Mesenteric fat pad (tissue), 1 donor: ENCODE data around the gene ODF4. TPM values are rescaled to one million over a fixed set of nuclear protein-coding genes. Genes with fewer than 3 reads are reported as not detected.

Source experiments
- DNase-seq: peaks from one replicate; pipeline ENCODE4 v3.0.0-alpha.2; 2020; ENCODE audit warnings: low spot score
- long read RNA-seq: library from polyadenylated mRNA; unstranded; transcript quantifications from one replicate; pipeline ENCODE4 v2.0.0, GENCODE V29; 2020
- total RNA-seq: library from RNA; stranded (reverse); fragmentation: NEBNext Ultra II Directional; extraction: Animal tissue kit (Norgen Biotek cat#: 25700); gene quantifications from one replicate; pipeline ENCODE4 v1.2.1, GENCODE V29; 2021
- donor health status: DM: yes; HTN: yes; CAD: no.

Gene ODF4, protein sequence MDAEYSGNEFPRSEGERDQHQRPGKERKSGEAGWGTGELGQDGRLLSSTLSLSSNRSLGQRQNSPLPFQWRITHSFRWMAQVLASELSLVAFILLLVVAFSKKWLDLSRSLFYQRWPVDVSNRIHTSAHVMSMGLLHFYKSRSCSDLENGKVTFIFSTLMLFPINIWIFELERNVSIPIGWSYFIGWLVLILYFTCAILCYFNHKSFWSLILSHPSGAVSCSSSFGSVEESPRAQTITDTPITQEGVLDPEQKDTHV
- total RNA-seq: not detected
- long read RNA-seq: 0 reads

DNA sequence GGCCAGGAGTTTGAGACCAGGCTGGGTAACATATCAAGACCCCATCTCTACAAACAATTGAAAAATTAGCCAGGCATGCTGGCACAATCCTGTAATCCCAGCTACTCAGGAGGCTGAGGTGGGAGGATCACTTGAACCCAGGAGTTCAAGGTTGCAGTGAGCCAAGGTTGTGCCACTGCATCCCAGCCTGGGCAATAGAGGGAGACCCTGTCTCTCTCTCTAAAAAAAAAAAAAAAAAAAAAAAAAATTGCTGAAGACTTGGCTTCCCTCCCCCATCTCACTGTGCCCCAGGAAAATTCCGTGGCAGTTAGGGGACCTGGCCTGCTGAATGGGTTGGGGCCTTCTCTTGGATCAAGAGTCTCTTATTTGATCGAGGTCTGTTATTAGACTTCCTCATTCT is at the start of gene ODF4:
ODF4 (plus strand) TSS at position 301 of the 400 bp plus-strand sequence. CDS start 212 bp downstream, outside the sequence.
- DNase-seq: no peak

DNA sequence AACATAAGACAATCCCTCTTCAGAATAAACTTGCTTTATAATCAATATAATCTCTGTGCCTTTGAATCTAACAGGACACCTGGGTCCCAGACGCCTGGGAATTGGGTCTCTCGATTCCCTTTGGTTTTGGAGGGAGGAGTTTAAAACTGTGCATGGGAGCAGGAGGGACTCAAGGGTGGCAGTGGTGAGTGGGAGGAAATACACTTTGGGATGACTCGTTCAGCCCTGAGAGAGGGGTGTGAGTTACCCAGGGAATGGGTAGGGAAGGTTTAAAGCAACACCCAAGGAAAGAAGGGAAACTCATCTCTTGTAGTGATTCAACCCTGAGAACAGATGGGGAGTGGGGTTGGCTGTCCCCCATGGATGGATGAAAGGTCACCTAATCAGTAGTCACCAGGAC is 49.6 kb upstream of the ODF4 start:
- DNase-seq: no peak

GRCh38 chr17:8292639-8293395 is 46.8 kb upstream of the ODF4 start:
- no peak for DNase-seq

GRCh38 chr17:8294361-8294760 is 45.3 kb upstream of the ODF4 start:
- DNase-seq: no peak

GRCh38 chr17:8294814-8295316 is 44.8 kb upstream of the ODF4 start:
- no peak for DNase-seq

- no peak for DNase-seq
These were observed 39.4 kb upstream of the ODF4 start for GRCh38 chr17:8300226-8300625.

GRCh38 chr17:8300627-8301242 is 38.9 kb upstream of the ODF4 start:
- DNase-seq: no peak

- DNase-seq: no peak
These were observed 29.0 kb upstream of the ODF4 start for GRCh38 chr17:8310601-8311123.

- DNase-seq: no peak
These were observed 28.4 kb upstream of the ODF4 start for GRCh38 chr17:8311131-8311790.

DNA sequence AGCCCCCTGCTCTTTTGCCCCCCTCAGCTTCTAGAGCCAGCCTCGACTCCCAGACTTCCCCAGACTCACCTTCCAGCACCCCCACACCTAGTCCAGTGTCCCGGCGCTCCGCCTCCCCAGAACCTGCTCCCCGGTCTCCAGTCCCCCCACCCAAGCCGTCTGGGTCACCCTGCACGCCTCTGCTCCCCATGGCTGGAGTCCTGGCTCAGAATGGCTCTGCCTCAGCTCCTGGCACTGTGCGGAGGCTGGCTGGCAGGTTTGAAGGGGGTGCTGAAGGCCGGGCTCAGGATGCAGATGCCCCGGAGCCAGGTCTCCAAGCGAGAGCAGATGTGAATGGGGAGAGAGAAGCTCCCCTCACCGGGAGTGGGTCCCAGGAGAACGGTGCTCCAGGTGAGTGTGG is 27.4 kb upstream of the ODF4 start:
- no peak for DNase-seq

- DNase-seq: no peak
These were observed 26.7 kb upstream of the ODF4 start for GRCh38 chr17:8312726-8313600.

DNA sequence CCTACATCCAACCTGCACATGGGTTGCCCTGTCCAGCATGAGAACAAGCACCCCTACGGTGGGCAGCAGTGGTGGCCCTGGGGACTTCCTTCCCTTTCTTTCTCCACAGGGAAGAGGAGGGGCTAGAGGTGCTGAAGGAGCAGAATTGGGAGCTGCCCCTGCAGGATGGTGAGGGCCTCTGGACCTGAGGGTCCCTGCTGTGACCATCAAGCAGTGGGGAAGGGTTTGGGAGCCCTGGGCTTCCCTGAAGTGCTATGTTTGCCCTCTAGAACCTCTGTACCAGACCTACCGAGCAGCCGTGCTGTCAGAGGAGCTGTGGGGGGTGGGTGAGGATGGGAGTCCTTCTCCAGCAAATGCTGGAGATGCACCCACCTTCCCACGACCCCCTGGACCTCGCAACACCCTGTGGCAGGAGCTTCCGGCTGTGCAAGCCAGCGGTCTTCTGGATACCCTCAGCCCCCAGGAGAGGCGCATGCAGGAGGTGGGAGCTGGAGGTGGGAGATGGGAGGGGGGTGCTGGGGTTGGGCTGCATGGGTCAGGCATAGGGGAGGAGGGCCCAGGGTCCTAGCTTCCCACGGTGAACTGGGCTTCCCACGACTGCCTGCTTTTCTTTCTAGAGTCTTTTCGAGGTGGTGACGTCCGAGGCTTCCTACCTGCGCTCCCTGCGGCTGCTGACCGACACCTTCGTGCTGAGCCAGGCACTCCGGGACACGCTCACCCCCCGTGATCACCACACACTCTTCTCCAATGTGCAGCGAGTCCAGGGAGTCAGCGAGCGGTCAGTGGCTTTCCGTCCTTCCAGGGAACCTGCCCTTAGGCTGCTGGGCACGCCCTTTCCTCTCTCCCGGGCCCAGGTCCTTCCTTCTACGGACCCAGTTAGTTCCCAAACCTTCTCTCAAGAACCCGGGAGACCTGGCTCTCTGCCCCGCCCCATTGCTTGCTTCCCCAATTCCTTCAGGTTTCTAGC is 24.6 kb upstream of the ODF4 start:
- no peak for DNase-seq

DNA sequence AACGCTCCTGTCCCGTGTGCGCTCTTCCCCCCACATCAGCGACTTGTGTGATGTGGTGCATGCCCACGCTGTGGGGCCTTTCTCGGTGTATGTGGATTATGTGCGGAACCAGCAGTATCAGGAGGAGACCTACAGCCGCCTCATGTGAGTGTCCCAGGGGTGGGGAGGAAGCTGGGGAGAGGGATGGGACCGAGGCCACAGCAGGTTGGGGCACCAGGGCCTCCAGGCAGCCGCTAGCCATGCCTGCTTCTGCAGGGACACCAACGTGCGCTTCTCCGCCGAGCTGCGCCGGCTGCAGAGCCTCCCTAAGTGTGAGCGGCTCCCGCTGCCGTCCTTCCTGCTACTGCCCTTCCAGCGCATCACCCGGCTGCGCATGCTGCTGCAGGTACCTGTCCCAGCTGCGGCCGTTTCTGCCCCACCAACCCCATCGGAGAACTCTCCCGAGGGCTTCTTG is 23.8 kb upstream of the ODF4 start:
- no peak for DNase-seq

GRCh38 chr17:8318010-8318935 is 21.4 kb upstream of the ODF4 start:
- DNase-seq: no peak

- DNase-seq: no peak
These were observed 19.4 kb upstream of the ODF4 start for GRCh38 chr17:8320262-8320661.

DNA sequence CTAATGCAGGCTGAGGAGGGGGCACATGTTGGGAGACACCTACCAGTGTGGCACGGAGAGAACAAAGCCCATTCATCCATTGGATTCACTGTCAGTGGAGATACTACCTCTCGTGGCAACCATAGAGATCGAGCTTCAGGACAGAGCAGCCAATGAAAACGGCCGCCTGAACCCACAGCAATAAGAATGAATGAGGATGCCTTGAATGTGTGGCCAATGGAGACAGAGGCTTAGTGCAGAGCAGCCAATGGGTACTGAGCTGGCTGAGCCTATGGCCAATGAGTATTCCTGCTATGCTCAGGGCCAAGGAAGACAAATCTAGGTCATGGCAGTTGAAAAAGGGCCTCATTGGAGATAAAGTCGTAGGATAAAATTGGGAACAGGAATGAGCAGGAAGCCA is 18.6 kb upstream of the ODF4 start:
- no peak for DNase-seq

GRCh38 chr17:8322061-8322460 is 17.6 kb upstream of the ODF4 start:
- DNase-seq: no peak

- no peak for DNase-seq
These were observed 15.5 kb upstream of the ODF4 start for GRCh38 chr17:8324132-8324531.
